ENCODE measurements around the gene TNFAIP8L1. TPM values are rescaled to one million over a fixed set of nuclear protein-coding genes. Genes with fewer than 3 reads are reported as not detected.
A peak's percentile ranks its signal among the peaks of the same experiment; 100 is the strongest.
"Not testable (repeated sequence)": the region's sequence is repeated elsewhere in the genome, so short reads cannot be mapped to it uniquely, and the experiment has no call there.

Gene TNFAIP8L1
- total and polyA plus RNA-seq, 12 donors = 2.5 to 13.4 (median 6.1) TPM

DNA sequence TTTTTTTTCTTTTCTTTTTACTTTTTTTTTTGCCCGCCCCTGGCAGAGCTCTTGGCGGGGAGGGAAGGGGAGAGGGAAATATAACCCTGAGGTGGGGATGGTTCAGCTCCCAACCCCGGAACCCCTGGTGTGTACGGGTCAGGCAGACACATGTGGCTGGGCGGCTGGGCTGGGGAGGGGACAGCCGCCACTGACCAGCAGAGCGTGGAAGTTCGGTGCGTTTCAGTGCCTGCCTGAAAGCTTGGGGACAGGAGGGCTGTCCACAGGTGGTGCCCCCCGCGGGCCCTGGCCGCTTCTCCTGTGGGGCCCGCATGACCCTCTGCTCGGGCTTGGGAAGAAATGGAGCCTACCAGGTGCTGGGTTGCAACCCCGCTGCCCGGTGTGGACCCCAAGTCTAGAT, 36.0 kb downstream of the TNFAIP8L1 start:
- H3K36me3 ChIP-seq = peaks cover 0 to 55% (median 21%) of the 10 kb centered on the region in 9 donors
- no peaks in the 10 kb centered on the region for H3K27me3 ChIP-seq
- TF ChIP-seq, protein P1, sequence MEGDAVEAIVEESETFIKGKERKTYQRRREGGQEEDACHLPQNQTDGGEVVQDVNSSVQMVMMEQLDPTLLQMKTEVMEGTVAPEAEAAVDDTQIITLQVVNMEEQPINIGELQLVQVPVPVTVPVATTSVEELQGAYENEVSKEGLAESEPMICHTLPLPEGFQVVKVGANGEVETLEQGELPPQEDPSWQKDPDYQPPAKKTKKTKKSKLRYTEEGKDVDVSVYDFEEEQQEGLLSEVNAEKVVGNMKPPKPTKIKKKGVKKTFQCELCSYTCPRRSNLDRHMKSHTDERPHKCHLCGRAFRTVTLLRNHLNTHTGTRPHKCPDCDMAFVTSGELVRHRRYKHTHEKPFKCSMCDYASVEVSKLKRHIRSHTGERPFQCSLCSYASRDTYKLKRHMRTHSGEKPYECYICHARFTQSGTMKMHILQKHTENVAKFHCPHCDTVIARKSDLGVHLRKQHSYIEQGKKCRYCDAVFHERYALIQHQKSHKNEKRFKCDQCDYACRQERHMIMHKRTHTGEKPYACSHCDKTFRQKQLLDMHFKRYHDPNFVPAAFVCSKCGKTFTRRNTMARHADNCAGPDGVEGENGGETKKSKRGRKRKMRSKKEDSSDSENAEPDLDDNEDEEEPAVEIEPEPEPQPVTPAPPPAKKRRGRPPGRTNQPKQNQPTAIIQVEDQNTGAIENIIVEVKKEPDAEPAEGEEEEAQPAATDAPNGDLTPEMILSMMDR (IDR thresholded peaks at IDR 0.05) = no peak
- 92 to 95% methylated on average over 14 to 16 of the region's 16 CpGs for WGBS, 2 donors
- intact Hi-C loops (cut with DNase I) = loop anchor here in 1 of 10 donors (5.0 kb wide), 1 partner anchor 47 kb away; the partner anchor contains the start of gene DPP9
- ATAC-seq = no peak
- H3K4me1 ChIP-seq = peaks cover 0 to 24% (median 11%) of the 10 kb centered on the region in 9 donors
- no peak for DNase-seq
- H3K9me3 ChIP-seq = no peaks in the 10 kb centered on the region
- no peak overlapping the region for H3K27ac ChIP-seq
- no peak overlapping the region for H3K4me3 ChIP-seq

DNA sequence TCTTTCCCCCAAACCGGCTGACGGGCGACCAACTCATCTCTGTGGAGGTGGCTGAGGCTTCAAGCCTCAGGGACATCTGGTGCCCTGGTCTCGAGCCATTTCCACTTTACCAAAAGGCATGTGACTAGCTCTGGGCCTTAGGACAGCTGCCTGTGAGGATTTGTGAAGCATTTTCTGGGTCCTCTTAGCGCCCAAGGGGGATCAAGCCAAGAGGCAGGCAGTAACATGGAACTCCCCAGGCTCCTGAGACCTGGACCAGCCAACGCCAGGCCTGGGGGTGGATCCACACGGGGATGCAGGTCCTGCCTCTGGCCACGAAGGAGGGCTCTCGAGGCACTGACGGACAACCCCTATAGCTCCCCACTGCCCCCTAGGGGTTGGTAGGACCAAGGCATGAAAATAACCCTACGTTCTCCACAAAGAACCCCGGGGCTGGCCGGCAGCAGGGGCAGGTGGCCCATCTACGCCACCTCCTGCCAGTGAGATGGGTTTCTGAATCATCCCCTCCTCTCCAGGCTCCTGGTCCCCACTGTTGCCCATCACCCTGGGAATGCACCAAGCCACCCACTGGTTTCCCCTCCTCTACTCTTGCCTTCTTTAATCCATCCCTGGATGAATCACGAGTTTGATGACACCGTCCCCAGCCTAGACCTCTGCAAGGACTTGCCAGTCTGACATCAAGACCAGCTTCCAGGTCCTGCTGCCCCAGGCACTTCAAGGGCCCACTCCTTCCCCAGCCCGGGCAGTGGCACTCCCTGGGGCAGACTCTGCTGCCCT, 37.8 kb downstream of the TNFAIP8L1 start:
- TF ChIP-seq, protein P1 (IDR thresholded peaks at IDR 0.05) = peak; percentile 35 to 66 (median 59)

DNA sequence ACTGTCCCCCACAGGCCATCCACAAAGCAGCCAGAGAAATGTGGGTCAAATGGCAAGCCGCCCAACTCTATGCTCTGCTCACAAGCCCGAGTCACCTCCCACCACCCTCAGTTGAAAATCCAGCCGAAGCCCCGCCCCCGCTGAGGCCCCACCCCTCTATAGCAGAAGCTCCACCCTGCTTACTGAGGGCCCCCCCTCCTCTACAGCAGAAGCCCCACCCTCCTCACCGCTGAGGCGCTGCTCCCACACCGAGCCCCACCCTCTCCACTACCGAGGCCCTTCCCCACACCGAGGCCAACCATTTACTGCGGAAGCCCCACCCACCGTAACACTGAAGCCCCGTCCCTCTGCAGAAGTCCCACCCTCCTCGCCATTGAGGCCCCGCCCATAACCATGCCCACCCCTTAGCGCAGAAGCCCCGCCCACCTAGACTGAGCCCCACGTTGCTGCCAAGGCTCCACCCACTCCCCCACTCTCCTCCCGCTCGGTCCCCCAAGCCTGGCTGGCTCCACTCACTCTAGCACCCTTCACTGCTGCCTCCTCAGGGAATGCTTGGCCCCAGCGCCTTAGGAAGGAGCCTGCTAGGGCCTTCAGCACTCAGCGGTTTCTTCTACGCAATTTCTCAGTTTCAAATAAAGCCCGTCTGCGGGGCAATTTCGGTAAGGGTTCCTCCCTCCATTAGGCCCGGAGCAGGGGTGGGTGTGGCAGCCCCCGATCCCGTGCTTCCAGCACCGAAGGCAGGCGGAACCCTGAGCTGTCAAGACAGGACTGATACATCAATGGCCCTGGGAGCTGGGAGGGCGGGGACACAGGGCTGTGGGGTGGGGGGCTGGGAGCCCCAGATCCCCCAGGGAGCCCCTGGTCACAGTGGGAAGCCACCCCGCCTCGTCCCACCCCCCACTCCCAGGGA, 39.8 kb downstream of the TNFAIP8L1 start:
- no peaks in the 10 kb centered on the region for H3K27me3 ChIP-seq
- peaks cover 0 to 12% (median 3%) of the 10 kb centered on the region in 9 donors for H3K4me1 ChIP-seq
- H3K4me3 ChIP-seq = no peak overlapping the region
- TF ChIP-seq, protein P1 (IDR thresholded peaks at IDR 0.05) = no peak
- intact Hi-C loops (cut with DNase I) = loop anchor here in 1 of 10 donors (5.0 kb wide), 1 partner anchor 43 kb away; the partner anchor contains the start of gene DPP9
- no peak for DNase-seq
- H3K27ac ChIP-seq = no peak overlapping the region
- 64 to 78% methylated on average over 34 of the region's 34 CpGs for WGBS, 2 donors
- no peaks in the 10 kb centered on the region for H3K9me3 ChIP-seq
- peak in 2 of 8 donors; percentile 16 to 30 for ATAC-seq
- peaks cover 5 to 93% (median 49%) of the 10 kb centered on the region in 9 donors for H3K36me3 ChIP-seq

More for the DNA sequence above, 37.8 kb downstream of the TNFAIP8L1 start:
- WGBS, 2 donors = 61 to 64% methylated on average over 17 of the region's 17 CpGs
- DNase-seq (peak in 1 of 2 donors; percentile 43), ATAC-seq (peak; percentile 19 to 68 (median 58))
- Histone ChIP-seq H3K36me3 (peaks cover 0 to 73% (median 30%) of the 10 kb centered on the region in 9 donors), H3K27ac (peak overlapping the region in 9 of 10 donors; percentile 14 to 64 (median 47)), H3K4me3 (no peak overlapping the region), H3K9me3 (no peaks in the 10 kb centered on the region), H3K4me1 (peaks cover 0 to 12% (median 3%) of the 10 kb centered on the region in 9 donors), H3K27me3 (no peaks in the 10 kb centered on the region)
- intact Hi-C loops (cut with DNase I) = loop anchor here in 1 of 10 donors (5.0 kb wide), 1 partner anchor 45 kb away; the partner anchor contains the start of gene DPP9

DNA sequence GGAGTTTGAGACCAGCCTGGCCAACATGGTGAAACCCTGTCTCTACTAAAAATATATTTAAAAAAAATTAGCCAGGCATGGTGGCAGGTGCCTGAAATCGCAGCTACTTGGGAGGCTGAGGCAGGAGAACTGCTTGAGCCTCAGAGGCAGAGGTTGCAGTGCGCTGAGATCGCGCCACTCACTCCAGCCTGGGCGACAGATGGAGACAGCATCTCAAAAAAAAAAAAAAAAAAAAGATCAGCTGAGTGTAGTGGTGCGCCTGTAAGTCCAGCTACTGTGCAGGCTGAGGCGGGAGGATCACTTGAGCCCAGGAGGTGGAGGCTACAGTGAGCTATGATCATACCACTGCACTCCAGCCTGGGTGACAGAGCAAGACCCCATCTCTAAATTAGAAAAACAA, 40.7 kb downstream of the TNFAIP8L1 start:
- peaks cover 0 to 12% (median 3%) of the 10 kb centered on the region in 9 donors for H3K4me1 ChIP-seq
- H3K27me3 ChIP-seq; H3K4me3 ChIP-seq; H3K9me3 ChIP-seq; H3K27ac ChIP-seq; ATAC-seq; intact Hi-C loops (cut with DNase I); DNase-seq: not testable (repeated sequence)
- 97 to 98% methylated on average over 7 of the region's 7 CpGs for WGBS, 2 donors
- peaks cover 7 to 98% (median 58%) of the 10 kb centered on the region in 9 donors for H3K36me3 ChIP-seq

Data from heart right ventricle (tissue), 16 donors.